HTERT RPE-1 (cell line): ENCODE measurements around the gene LYPD3.
"Not testable (repeated sequence)": the region's sequence is repeated elsewhere in the genome, so short reads cannot be mapped to it uniquely, and the experiment has no call there.

Experiments used
- in situ Hi-C: fragments of 300-500 bp; cut with MboI; formaldehyde crosslinking; loops from 4 replicates; pipeline ENCODE4 v1.14.3; 2020; ENCODE audit warnings: low sequenced_read_pairs

LYPD3 gene

GRCh38 chr19:43437284-43437683, 28.1 kb downstream of the LYPD3 start:
- in situ Hi-C loops = not testable (repeated sequence)

GRCh38 chr19:43435775-43436174, 29.6 kb downstream of the LYPD3 start:
- in situ Hi-C loops = no loop called here

GRCh38 chr19:43433689-43434088, 31.7 kb downstream of the LYPD3 start:
- in situ Hi-C loops = no loop called here

- in situ Hi-C loops = no loop called here
These were observed 32.1 kb downstream of the LYPD3 start for GRCh38 chr19:43433358-43433673.

GRCh38 chr19:43430976-43431375, 34.4 kb downstream of the LYPD3 start:
- in situ Hi-C loops = no loop called here

- in situ Hi-C loops = no loop called here
These were observed 35.2 kb downstream of the LYPD3 start for GRCh38 chr19:43430142-43430710.

GRCh38 chr19:43429395-43429794, 36.0 kb downstream of the LYPD3 start:
- in situ Hi-C loops = no loop called here

- in situ Hi-C loops = no loop called here
These were observed 39.6 kb downstream of the LYPD3 start for GRCh38 chr19:43425567-43426392.

GRCh38 chr19:43423779-43424178, 41.6 kb downstream of the LYPD3 start:
- in situ Hi-C loops = no loop called here

GRCh38 chr19:43422689-43423066, 42.7 kb downstream of the LYPD3 start:
- in situ Hi-C loops = no loop called here

GRCh38 chr19:43422000-43422688, 43.3 kb downstream of the LYPD3 start:
- in situ Hi-C loops = no loop called here

GRCh38 chr19:43420954-43421353, 44.5 kb downstream of the LYPD3 start:
- in situ Hi-C loops = no loop called here

- in situ Hi-C loops = no loop called here
These were observed 48.3 kb downstream of the LYPD3 start for GRCh38 chr19:43416951-43417623.

GRCh38 chr19:43414554-43414953, 50.9 kb downstream of the LYPD3 start, which contains the start of gene TEX101:
TSS of gene TEX101 (plus strand) at chr19:43414890. CDS start at chr19:43415920, 1,030 bp downstream.
- in situ Hi-C loops = no loop called here

GRCh38 chr19:43412441-43412840, 53.0 kb downstream of the LYPD3 start:
- in situ Hi-C loops = no loop called here
